Endothelial cell of umbilical vein (primary cell): ENCODE data around the gene FAM219A. TPM values are rescaled to one million over a fixed set of nuclear protein-coding genes. Genes with fewer than 3 reads are reported as not detected.

ENCODE experiments used
- BruUV-seq: library from RNA; stranded (reverse); fragments of 400-500 nt; replicated peaks from 2 replicates; lab custom pipeline; 2021; lab: Mats Ljungman, UMichigan
- CTCF ChIA-PET: fragments of 300-600, 350-600 bp; sonication (Branson Sonifier 250); formaldehyde crosslinking; loops from one replicate; lab custom pipeline; 2021; ENCODE audit warnings: antibody characterized with exemption, inconsistent platforms; lab: Charles Lee
- POLR2A ChIA-PET: fragments of 300-600, 350-600 bp; sonication (Branson Sonifier 250); formaldehyde crosslinking; loops from one replicate; lab custom pipeline; 2021; ENCODE audit warnings: antibody characterized with exemption, inconsistent platforms; lab: Charles Lee
- DNase-seq: peaks from one replicate; pipeline ENCODE4 v3.0.0-alpha.2; 2011; ENCODE audit warnings: low read depth, low spot score
- FAIRE-seq: peaks from 2 replicates; lab custom pipeline; 2011; peaks lifted over from hg19 to GRCh38; lab: Jason Lieb, UNC
- H2AFZ ChIP-seq: 2 replicates; pipeline ENCODE4 v1.6.0; 2012; ENCODE audit warnings: low read depth, low read length, control low read depth, inconsistent platforms
- H3K27ac ChIP-seq: 2 replicates; pipeline ENCODE4 v1.5.1; 2011; ENCODE audit warnings: low read depth, mild to moderate bottlenecking, control low read depth, low read length, moderate library complexity; ENCODE audit not compliant: insufficient read depth
- H3K27me3 ChIP-seq, 2 experiments: 2 replicates each; pipeline versions ENCODE4 v1.6.0 to v1.6.1; 2011; ENCODE audit warnings: low read length in 2 of 2, mixed read lengths in 1 of 2; ENCODE audit not compliant: control insufficient read depth in 2 of 2, insufficient read depth in 2 of 2
- H3K36me3 ChIP-seq, 2 experiments: 2 replicates in 1 of 2; 3 replicates in 1 of 2; pipeline ENCODE4 v1.5.1; 2011; ENCODE audit warnings: low read length in 2 of 2, mild to moderate bottlenecking in 1 of 2, moderate library complexity in 1 of 2; ENCODE audit not compliant: control insufficient read depth in 2 of 2, insufficient read depth in 2 of 2; ENCODE audit errors: extremely low read depth in 1 of 2
- H3K4me1 ChIP-seq: 3 replicates; pipeline ENCODE4 v1.5.1; 2011; ENCODE audit warnings: mild to moderate bottlenecking, low read length; ENCODE audit not compliant: control insufficient read depth, insufficient read depth; ENCODE audit errors: extremely low read depth
- H3K4me2 ChIP-seq: 2 replicates; pipeline ENCODE4 v1.6.1; 2011; ENCODE audit warnings: low read length, control low read depth, mixed read lengths; ENCODE audit not compliant: insufficient read depth
- H3K4me3 ChIP-seq, 3 experiments: fragments of 200-600 bp in 1 of 3; sonication (generic), shearing (Covaris generic) in 1 of 3; replicated peaks in 1 of 3; 2 replicates each; pipeline ENCODE4 v1.5.1; 2011 to 2016; ENCODE audit warnings: control low read depth in 3 of 3, low read length in 3 of 3, mild to moderate bottlenecking in 2 of 3, inconsistent platforms in 1 of 3, low read depth in 1 of 3, moderate library complexity in 1 of 3; ENCODE audit not compliant: insufficient read depth in 1 of 3
- H3K79me2 ChIP-seq: 2 replicates; pipeline ENCODE4 v1.6.0; 2012; ENCODE audit warnings: low read length, inconsistent platforms; ENCODE audit not compliant: control insufficient read depth, insufficient read depth
- H3K9ac ChIP-seq: replicated peaks from 2 replicates; pipeline ENCODE3; 2011; ENCODE audit warnings: low read length, control low read depth; ENCODE audit not compliant: insufficient read depth; ENCODE audit errors: extremely low read depth
- H3K9me1 ChIP-seq: replicated peaks from 3 replicates; pipeline ENCODE4 v1.6.0; 2011; ENCODE audit warnings: mild to moderate bottlenecking, low read length; ENCODE audit not compliant: control insufficient read depth, insufficient read depth; ENCODE audit errors: extremely low read depth
- H3K9me3 ChIP-seq: replicated peaks from 2 replicates; pipeline ENCODE4 v1.5.1; 2012; ENCODE audit warnings: low read length, inconsistent platforms; ENCODE audit not compliant: control insufficient read depth, insufficient read depth
- H4K20me1 ChIP-seq: replicated peaks from 2 replicates; pipeline ENCODE3; 2011; ENCODE audit warnings: mild to moderate bottlenecking, low read length; ENCODE audit not compliant: control insufficient read depth, insufficient read depth; ENCODE audit errors: extremely low read depth
- CTCF ChIP-seq, 2 donors: IDR thresholded peaks; 1 replicate in 1 of 2; 2 replicates in 1 of 2; pipeline ENCODE4 v1.5.1; 2011; ENCODE audit warnings: low read length in 2 of 2, mild to moderate bottlenecking in 2 of 2, moderate library complexity in 2 of 2, control low read depth in 1 of 2, inconsistent platforms in 1 of 2, low read depth in 1 of 2; ENCODE audit not compliant: insufficient read depth in 1 of 2; ENCODE audit errors: extremely low read depth in 1 of 2
- EZH2 ChIP-seq: IDR thresholded peaks from 2 replicates; pipeline ENCODE4 v1.6.1; 2012; ENCODE audit warnings: borderline replicate concordance, low read depth, mild to moderate bottlenecking, moderate library complexity, low read length, inconsistent platforms; ENCODE audit not compliant: severe bottlenecking
- FOS ChIP-seq: IDR thresholded peaks from 2 replicates; pipeline ENCODE4 v1.6.1; 2011; ENCODE audit warnings: mild to moderate bottlenecking, low read length, moderate library complexity, borderline replicate concordance; ENCODE audit not compliant: insufficient read depth
- GATA2 ChIP-seq: IDR thresholded peaks from 2 replicates; pipeline ENCODE4 v1.7.0; 2011; ENCODE audit warnings: low read depth, mild to moderate bottlenecking, moderate library complexity, mixed read lengths, low read length; ENCODE audit not compliant: insufficient read length, insufficient read depth
- JUN ChIP-seq: IDR thresholded peaks from 2 replicates; pipeline ENCODE4 v1.6.1; 2011; ENCODE audit warnings: borderline replicate concordance, low read depth; ENCODE audit not compliant: insufficient read length, insufficient read depth
- MAX ChIP-seq: IDR thresholded peaks from 2 replicates; pipeline ENCODE4 v1.6.1; 2011; ENCODE audit not compliant: insufficient read depth, insufficient read length
- POLR2A ChIP-seq: IDR thresholded peaks from 2 replicates; pipeline ENCODE4 v1.6.1; 2012; ENCODE audit warnings: low read depth, mild to moderate bottlenecking, control low read depth, low read length
- POLR2AphosphoS5 ChIP-seq: IDR thresholded peaks from 2 replicates; pipeline ENCODE4 v1.6.1; 2012; ENCODE audit warnings: low read depth, mild to moderate bottlenecking, control low read depth, low read length, moderate library complexity; ENCODE audit not compliant: insufficient read depth
- dilution Hi-C: fragments of 300-500 bp; cut with MboI; formaldehyde crosslinking; loops from one replicate; pipeline ENCODE4 v1.15.0; 2019; ENCODE audit warnings: low sequenced_read_pairs; ENCODE audit not compliant: extremely low pct_ligation_motif_present
- intact Hi-C: fragments of 100-400 bp; cut with micrococcal nuclease; formaldehyde crosslinking; loops from one replicate; pipeline ENCODE4 v1.10.0; 2022
- polyA plus RNA-seq, 4 experiments: library from polyadenylated mRNA; depleted of rRNA in 3 of 4; stranded (reverse) in 3 of 4; unstranded in 1 of 4; fragments of >200 nt; gene quantifications; 2 replicates each; pipeline versions ENCODE4 v1.2.1 to v1.2.3, GENCODE V29; 2011 to 2012; ENCODE audit warnings: missing spikeins in 1 of 4
- total RNA-seq: library from RNA; stranded (reverse); gene quantifications from 2 replicates; pipeline ENCODE4 v1.2.3, GENCODE V29; 2021

Gene FAM219A
- total and polyA plus RNA-seq, 2 donors (not counting 3 experiments of a cell fraction or from before 2014, with no cell fraction given), result 18.1 to 35.7 TPM

- Histone ChIP-seq H2AFZ (no peak overlapping the region), H3K4me3 (no peak overlapping the region), H3K9ac (no peak overlapping the region), H4K20me1 (no peaks in the 10 kb centered on the region), H3K36me3 (no peaks in the 10 kb centered on the region), H3K4me1 (no peaks in the 10 kb centered on the region), H3K4me2 (no peak overlapping the region), H3K79me2 (no peaks in the 10 kb centered on the region), H3K9me1 (no peaks in the 10 kb centered on the region), H3K27ac (no peak overlapping the region), H3K27me3 (peaks cover 10 to 17% of the 10 kb centered on the region in 2 experiments), H3K9me3 (no peaks in the 10 kb centered on the region)
- no peak for DNase-seq
- intact Hi-C loops, result no loop called here
- TF ChIP-seq GATA2 (no peak), FOS (no peak), MAX (no peak), POLR2A (no peak), EZH2 (no peak), CTCF (IDR thresholded peaks at IDR 0.05; ENCODE audit: extremely low read depth in 1 of 2, insufficient read depth in 1 of 2, low read depth in 1 of 2, low read length in 2 of 2) (no peak), POLR2AphosphoS5 (no peak), JUN (no peak)
- ChIA-PET POLR2A (no interaction called here), CTCF (interaction anchor here (0.9 to 5.1 kb wide), 16 partner anchors 8 to 102 kb away, joined by 3 to 117 read pairs (median 7); no protein-coding TSS in a partner anchor)
- no TSS peak for BruUV-seq
- dilution Hi-C loops, result loop anchor here (25.0 kb wide), 1 partner anchor 91 kb away; no protein-coding TSS in a partner anchor
- FAIRE-seq, result no peak
These were observed 44.5 kb upstream of the FAM219A start for GRCh38 chr9:34502891-34503290.
